SU-DHL-6 (cell line): ENCODE data around the gene ENTPD6.

Experiments used
- H2AFZ ChIP-seq: fragments of 200-600 bp; sonication (generic); 2 replicates; pipeline ENCODE4 v1.6.1; 2014; ENCODE audit warnings: low read depth, mild to moderate bottlenecking, moderate library complexity, mixed read lengths, antibody characterized with exemption, low read length; ENCODE audit not compliant: severe bottlenecking
- H3F3A ChIP-seq: fragments of 200-600 bp; shearing (Covaris generic); 2 replicates; pipeline ENCODE4 v1.6.0; 2016; ENCODE audit warnings: antibody characterized with exemption, mild to moderate bottlenecking; ENCODE audit not compliant: insufficient read depth
- H3K27ac ChIP-seq: fragments of 200-600 bp; sonication (generic); 2 replicates; pipeline ENCODE4 v1.5.1; 2016; ENCODE audit warnings: low read depth, mild to moderate bottlenecking, low read length, moderate library complexity, mixed read lengths
- H3K27me3 ChIP-seq: fragments of 200-600 bp; sonication (generic), shearing (Covaris generic); 2 replicates; pipeline ENCODE4 v1.6.0; 2014; ENCODE audit warnings: mild to moderate bottlenecking, low read length
- H3K36me3 ChIP-seq: fragments of 200-600 bp; sonication (generic); 2 replicates; pipeline ENCODE4 v1.6.1; 2014; ENCODE audit warnings: mild to moderate bottlenecking, low read length, mixed read lengths
- H3K4me2 ChIP-seq: fragments of 300-600, 200-600 bp; shearing (Covaris generic), sonication (generic); 2 replicates; pipeline ENCODE4 v1.6.0; 2014; ENCODE audit warnings: low read length, low read depth, mild to moderate bottlenecking; ENCODE audit not compliant: poor library complexity, severe bottlenecking
- H3K4me3 ChIP-seq: fragments of 200-600 bp; sonication (generic); 2 replicates; pipeline ENCODE4 v1.5.1; 2014; ENCODE audit warnings: antibody characterized with exemption, low read length, mild to moderate bottlenecking, mixed read lengths; ENCODE audit not compliant: insufficient read depth, poor library complexity, severe bottlenecking
- H3K79me2 ChIP-seq: fragments of 200-600 bp; sonication (generic); 2 replicates; pipeline ENCODE4 v1.6.1; 2014; ENCODE audit warnings: mild to moderate bottlenecking, low read length, moderate library complexity; ENCODE audit not compliant: insufficient read depth
- H3K9ac ChIP-seq: fragments of 200-600 bp; sonication (generic); 2 replicates; pipeline ENCODE4 v1.7.0; 2014; ENCODE audit warnings: mild to moderate bottlenecking, low read length
- H3K9me2 ChIP-seq: fragments of 200-600 bp; sonication (generic); replicated peaks from 2 replicates; pipeline ENCODE4 v1.6.1; 2014; ENCODE audit warnings: low read length; ENCODE audit not compliant: insufficient read depth
- H3K9me3 ChIP-seq: fragments of 200-600 bp; sonication (generic); 2 replicates; pipeline ENCODE4 v1.6.1; 2014; ENCODE audit warnings: low read length, mixed read lengths; ENCODE audit not compliant: insufficient read depth
- H4K20me1 ChIP-seq: fragments of 200-600 bp; sonication (generic); 2 replicates; pipeline ENCODE4 v1.6.1; 2014; ENCODE audit warnings: low read depth, mild to moderate bottlenecking, antibody characterized with exemption, low read length, moderate library complexity, mixed read lengths
- EZH2phosphoT487 ChIP-seq: fragments of 200-600 bp; sonication (generic), shearing (Covaris generic); conservative IDR thresholded peaks from 2 replicates; pipeline ENCODE4 v1.6.1; 2018; ENCODE audit warnings: mild to moderate bottlenecking, antibody characterized with exemption, low read length, moderate library complexity, mixed read lengths
- TF ChIP-seq, protein P1 (sequence below): fragments of 200-600 bp; sonication (generic); IDR thresholded peaks from one replicate; pipeline ENCODE4 v1.5.1; 2017; ENCODE audit warnings: antibody characterized with exemption, mild to moderate bottlenecking, low read length, moderate library complexity; ENCODE audit not compliant: insufficient read depth, poor library complexity, severe bottlenecking

The ENTPD6 gene

DNA sequence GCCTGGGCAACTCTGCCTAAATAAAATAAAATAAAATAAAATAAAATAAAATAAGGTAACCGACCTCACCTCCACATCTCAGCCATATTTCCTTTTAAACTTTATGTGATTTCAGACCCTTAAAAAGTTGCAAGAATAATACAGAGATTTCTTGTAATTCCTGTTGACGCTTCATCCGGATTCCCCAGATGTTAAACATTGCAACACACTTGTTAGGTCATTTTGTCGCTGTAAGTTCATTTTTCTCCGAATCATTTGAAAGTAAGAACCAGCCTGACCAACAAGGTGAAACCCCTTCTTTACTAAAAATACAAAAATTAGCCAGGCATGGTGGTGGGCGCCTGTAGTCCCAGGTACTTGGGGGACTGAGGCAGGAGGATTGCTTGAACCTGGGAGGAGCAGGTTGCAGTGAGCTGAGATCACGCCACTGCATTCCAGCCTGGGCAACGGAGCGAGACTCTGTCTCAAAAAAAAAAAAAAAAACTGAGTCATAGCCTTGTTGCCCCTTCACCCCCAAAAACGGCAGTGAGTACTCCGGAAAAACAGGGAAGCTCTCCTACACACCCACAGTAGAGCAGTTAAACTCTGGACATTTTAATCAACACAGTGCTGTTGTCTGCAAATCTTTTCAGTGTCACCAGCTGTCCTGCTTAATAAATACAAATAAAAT lies 58.2 kb downstream of the ENTPD6 start:
- Histone ChIP-seq H3K9me3 (no peaks in the 10 kb centered on the region), H3K27ac (no peak overlapping the region), H3K4me3 (no peak overlapping the region), H3K4me2 (no peak overlapping the region), H3K9ac (no peak overlapping the region), H4K20me1 (peaks cover 6% of the 10 kb centered on the region; the same call in 1 of the 2 replicates), H3F3A (peaks cover 6% of the 10 kb centered on the region; the same call in 1 of the 2 replicates), H3K79me2 (no peaks in the 10 kb centered on the region; the same call in 1 of the 2 replicates), H3K36me3 (no peaks in the 10 kb centered on the region), H2AFZ (no peak overlapping the region), H3K9me2 (no peaks in the 10 kb centered on the region), H3K27me3 (no peaks in the 10 kb centered on the region)
- TF ChIP-seq, protein P1, sequence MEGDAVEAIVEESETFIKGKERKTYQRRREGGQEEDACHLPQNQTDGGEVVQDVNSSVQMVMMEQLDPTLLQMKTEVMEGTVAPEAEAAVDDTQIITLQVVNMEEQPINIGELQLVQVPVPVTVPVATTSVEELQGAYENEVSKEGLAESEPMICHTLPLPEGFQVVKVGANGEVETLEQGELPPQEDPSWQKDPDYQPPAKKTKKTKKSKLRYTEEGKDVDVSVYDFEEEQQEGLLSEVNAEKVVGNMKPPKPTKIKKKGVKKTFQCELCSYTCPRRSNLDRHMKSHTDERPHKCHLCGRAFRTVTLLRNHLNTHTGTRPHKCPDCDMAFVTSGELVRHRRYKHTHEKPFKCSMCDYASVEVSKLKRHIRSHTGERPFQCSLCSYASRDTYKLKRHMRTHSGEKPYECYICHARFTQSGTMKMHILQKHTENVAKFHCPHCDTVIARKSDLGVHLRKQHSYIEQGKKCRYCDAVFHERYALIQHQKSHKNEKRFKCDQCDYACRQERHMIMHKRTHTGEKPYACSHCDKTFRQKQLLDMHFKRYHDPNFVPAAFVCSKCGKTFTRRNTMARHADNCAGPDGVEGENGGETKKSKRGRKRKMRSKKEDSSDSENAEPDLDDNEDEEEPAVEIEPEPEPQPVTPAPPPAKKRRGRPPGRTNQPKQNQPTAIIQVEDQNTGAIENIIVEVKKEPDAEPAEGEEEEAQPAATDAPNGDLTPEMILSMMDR: no peak
- no peak for TF ChIP-seq EZH2phosphoT487

DNA sequence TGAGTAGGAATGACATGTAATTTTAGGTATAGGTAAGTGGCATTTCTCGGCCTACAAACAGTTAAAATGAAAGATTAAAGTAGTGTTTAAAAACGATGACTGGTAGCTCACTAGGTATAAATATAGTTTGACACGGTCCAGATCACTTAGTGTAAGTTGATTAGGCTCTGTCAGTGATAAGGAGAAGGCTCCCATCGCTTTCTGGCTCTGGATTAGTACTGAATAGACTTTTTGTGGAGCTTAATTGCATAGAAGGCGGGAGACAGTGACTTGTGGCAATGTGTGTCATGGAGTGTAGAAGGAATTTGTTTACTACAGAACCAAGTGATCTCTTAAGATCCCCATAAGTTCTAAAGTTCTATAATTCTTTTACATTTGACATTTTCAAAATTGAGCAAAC lies 59.1 kb downstream of the ENTPD6 start:
- Histone ChIP-seq H3K27ac (no peak overlapping the region), H3K79me2 (no peaks in the 10 kb centered on the region; the same call in 1 of the 2 replicates)

DNA sequence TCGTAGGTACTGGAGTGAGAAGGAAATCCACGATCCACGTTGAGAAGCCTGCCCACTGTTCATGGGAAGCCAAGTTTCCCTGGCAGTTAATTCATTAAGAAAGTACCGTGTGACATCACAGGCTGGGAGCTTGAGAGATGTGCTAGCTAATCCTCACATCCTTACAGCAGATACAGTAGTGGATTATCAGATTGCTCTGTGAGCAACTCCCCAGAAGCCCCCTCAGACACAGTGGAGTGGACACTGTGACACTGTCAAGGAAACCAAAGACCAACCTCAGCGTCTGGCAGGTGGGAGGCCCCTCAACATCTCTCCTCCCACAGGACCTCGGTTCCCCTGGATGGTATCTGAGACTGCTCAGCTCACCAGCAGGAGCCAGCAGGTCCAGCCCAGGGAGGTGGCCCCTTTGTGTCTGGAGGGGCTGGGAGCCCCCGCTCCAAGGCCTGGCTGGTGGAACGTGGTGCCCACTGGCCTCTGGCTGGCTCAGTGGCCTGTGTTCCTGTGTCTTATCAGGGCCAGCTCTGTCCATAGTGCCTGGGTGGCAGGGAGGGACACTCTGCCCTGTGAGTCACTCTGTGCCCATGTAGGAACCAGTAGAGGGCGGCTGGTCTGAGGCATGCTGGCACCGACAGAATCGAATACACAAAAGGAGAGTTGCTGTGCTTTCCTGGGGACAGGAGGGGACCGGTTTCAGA lies 59.6 kb downstream of the ENTPD6 start:
- H3K27ac ChIP-seq: no peak overlapping the region
- H4K20me1 ChIP-seq: no peaks in the 10 kb centered on the region; the same call in 1 of the 2 replicates
- H3K79me2 ChIP-seq: no peaks in the 10 kb centered on the region; the same call in 1 of the 2 replicates
- no peaks in the 10 kb centered on the region for H3F3A ChIP-seq
- H2AFZ ChIP-seq: no peak overlapping the region
- H3K27me3 ChIP-seq: no peaks in the 10 kb centered on the region
- TF ChIP-seq, protein P1: no peak
- TF ChIP-seq EZH2phosphoT487: no peak
- no peak overlapping the region for H3K4me3 ChIP-seq
- H3K9me3 ChIP-seq: no peaks in the 10 kb centered on the region
- no peaks in the 10 kb centered on the region for H3K36me3 ChIP-seq
- H3K9me2 ChIP-seq: no peaks in the 10 kb centered on the region
- no peak overlapping the region for H3K9ac ChIP-seq
- no peak overlapping the region for H3K4me2 ChIP-seq

More for the DNA sequence above, 59.1 kb downstream of the ENTPD6 start:
- TF ChIP-seq, protein P1: no peak
- no peak for TF ChIP-seq EZH2phosphoT487
- Histone ChIP-seq H3K4me3 (no peak overlapping the region), H3K9me3 (no peaks in the 10 kb centered on the region), H3K36me3 (no peaks in the 10 kb centered on the region), H3F3A (no peaks in the 10 kb centered on the region), H3K9me2 (no peaks in the 10 kb centered on the region), H3K9ac (no peak overlapping the region), H3K27me3 (no peaks in the 10 kb centered on the region), H4K20me1 (no peaks in the 10 kb centered on the region; the same call in 1 of the 2 replicates), H2AFZ (no peak overlapping the region), H3K4me2 (no peak overlapping the region)
